HepG2 (cell line): ENCODE data around the gene ST6GALNAC3. TPM values are rescaled to one million over a fixed set of nuclear protein-coding genes. Genes with fewer than 3 reads are reported as not detected.

ENCODE experiments used
- ATAC-seq: fragments of 200-7000 bp; cut with Tn5 transposase; 3 replicates; pipeline ENCODE4 v1.9.1; 2020; ENCODE audit warnings: mild to moderate bottlenecking, moderate library complexity
- BruUV-seq: library from RNA; stranded (reverse); fragments of 400-500 nt; replicated peaks from 2 replicates; lab custom pipeline; 2021; lab: Mats Ljungman, UMichigan
- CTCF ChIA-PET: fragments of 300-600 bp; formaldehyde crosslinking; extraction: SDS; loops from one replicate; lab custom pipeline; 2021; ENCODE audit warnings: low total read pairs, inconsistent platforms, low intra/inter-chr PET ratio; lab: Yijun Ruan, JAX
- POLR2A ChIA-PET: fragments of 350-600 bp; sonication (Branson Sonifier 250); formaldehyde crosslinking; loops from one replicate; lab custom pipeline; 2020; ENCODE audit warnings: antibody characterized with exemption, inconsistent platforms; lab: Yijun Ruan, JAX
- DNase-seq: peaks from one replicate; pipeline ENCODE4 v3.0.0-alpha.2; 2015; ENCODE audit warnings: low spot score
- FAIRE-seq: peaks from 3 replicates; lab custom pipeline; 2011; peaks lifted over from hg19 to GRCh38; lab: Jason Lieb, UNC
- H2AFZ ChIP-seq: one replicate; pipeline ENCODE4 v1.6.1; 2011; ENCODE audit warnings: low read length, inconsistent platforms
- H3K27ac ChIP-seq: fragments of 300-600 bp; 3 replicates; pipeline ENCODE4 v1.8.0; 2011; ENCODE audit warnings: mixed run types, mild to moderate bottlenecking, mixed read lengths, low read length, inconsistent platforms; ENCODE audit not compliant: insufficient read depth; ENCODE audit errors: extremely low read length
- H3K27me3 ChIP-seq, 2 experiments: fragments of 200-600 bp in 1 of 2; 2 replicates in 1 of 2; 3 replicates in 1 of 2; pipeline versions ENCODE4 v1.6.0 to v1.8.0; 2011; ENCODE audit warnings: low read length in 2 of 2, mild to moderate bottlenecking in 2 of 2, moderate library complexity in 2 of 2, inconsistent platforms in 1 of 2; ENCODE audit not compliant: insufficient read depth in 2 of 2, control insufficient read depth in 1 of 2
- H3K36me3 ChIP-seq, 2 experiments: fragments of 200-600 bp in 1 of 2; replicated peaks in 1 of 2; 2 replicates in 1 of 2; 3 replicates in 1 of 2; pipeline versions ENCODE4 v1.5.1 to v1.8.0; 2011; ENCODE audit warnings: low read length in 2 of 2, inconsistent platforms in 1 of 2; ENCODE audit not compliant: insufficient read depth in 2 of 2, control insufficient read depth in 1 of 2
- H3K4me1 ChIP-seq: 2 replicates; pipeline ENCODE4 v1.5.1; 2012; ENCODE audit warnings: low read length, inconsistent platforms; ENCODE audit not compliant: insufficient read depth
- H3K4me2 ChIP-seq: 2 replicates; pipeline ENCODE4 v1.6.0; 2011; ENCODE audit warnings: low read depth, low read length, inconsistent platforms
- H3K4me3 ChIP-seq, 3 experiments: fragments of 200-600 bp in 1 of 3; sonication (generic), shearing (Covaris generic) in 1 of 3; replicated peaks in 1 of 3; 2 replicates each; pipeline ENCODE4 v1.5.1; 2011 to 2016; ENCODE audit warnings: low read length in 3 of 3, inconsistent platforms in 2 of 3, low read depth in 2 of 3, mild to moderate bottlenecking in 2 of 3, control low read depth in 1 of 3, mixed read lengths in 1 of 3; ENCODE audit not compliant: insufficient read depth in 1 of 3
- H3K79me2 ChIP-seq: one replicate; pipeline ENCODE4 v1.6.1; 2011; ENCODE audit warnings: low read length, inconsistent platforms; ENCODE audit not compliant: insufficient read depth
- H3K9ac ChIP-seq: 2 replicates; pipeline ENCODE4 v1.6.0; 2011; ENCODE audit warnings: mild to moderate bottlenecking, low read depth, low read length, inconsistent platforms; ENCODE audit not compliant: insufficient read depth
- H3K9me3 ChIP-seq: 2 replicates; pipeline ENCODE4 v1.5.1; 2012; ENCODE audit warnings: mild to moderate bottlenecking, low read length
- H4K20me1 ChIP-seq: 2 replicates; pipeline ENCODE4 v1.6.0; 2011; ENCODE audit warnings: inconsistent platforms, mild to moderate bottlenecking, low read length, moderate library complexity; ENCODE audit not compliant: insufficient read depth
- AHDC1 ChIP-seq: sonication (generic); formaldehyde crosslinking; IDR thresholded peaks from 2 replicates; pipeline ENCODE4 v1.5.1; 2020; ENCODE audit warnings: mild to moderate bottlenecking, missing genetic modification reagents, borderline replicate concordance
- ARHGAP35 ChIP-seq: sonication (generic); formaldehyde crosslinking; IDR thresholded peaks from 2 replicates; pipeline ENCODE4 v1.9.0; 2022; ENCODE audit warnings: mild to moderate bottlenecking, inconsistent platforms, moderate library complexity, missing genetic modification reagents, borderline replicate concordance
- HDAC1 ChIP-seq: sonication (generic); formaldehyde crosslinking; IDR thresholded peaks from 2 replicates; pipeline ENCODE4 v1.5.1; 2020; ENCODE audit warnings: mild to moderate bottlenecking, missing genetic modification reagents
- NFYC ChIP-seq: IDR thresholded peaks from 2 replicates; pipeline ENCODE4 v1.6.1; 2016; ENCODE audit warnings: missing genetic modification reagents, missing compliant biosample characterization
- NR2C2 ChIP-seq: sonication (generic); formaldehyde crosslinking; IDR thresholded peaks from 2 replicates; pipeline ENCODE4 v1.4.0; 2020; ENCODE audit warnings: missing genetic modification reagents, mild to moderate bottlenecking, moderate library complexity, borderline replicate concordance
- YEATS4 ChIP-seq: sonication (generic); formaldehyde crosslinking; IDR thresholded peaks from 2 replicates; pipeline ENCODE4 v1.4.0; 2020; ENCODE audit warnings: missing genetic modification reagents, borderline replicate concordance
- ZNF160 ChIP-seq: sonication (generic); formaldehyde crosslinking; IDR thresholded peaks from 2 replicates; pipeline ENCODE4 v1.8.0; 2022; ENCODE audit warnings: mild to moderate bottlenecking, inconsistent platforms, missing genetic modification reagents
- ZNF720 ChIP-seq: sonication (generic); formaldehyde crosslinking; IDR thresholded peaks from 2 replicates; pipeline ENCODE4 v1.4.0; 2020; ENCODE audit warnings: missing genetic modification reagents
- WGBS: methylation state at CpG from one replicate; pipeline ENCODE4 v1.1.6; 2017; ENCODE audit warnings: low lambda C conversion rate; 5-methylcytosine and 5-hydroxymethylcytosine counted together
- in situ Hi-C: cut with HindIII; loops from 2 replicates; pipeline ENCODE4 v1.10.0; 2017; ENCODE audit warnings: low pct_unique_long_range_greater_than_20kb; ENCODE audit not compliant: extremely low pct_ligation_motif_present
- intact Hi-C: fragments of 100-400 bp; cut with micrococcal nuclease; formaldehyde crosslinking; loops from one replicate; pipeline ENCODE4 v1.10.0; 2022; ENCODE audit not compliant: unreplicated experiment
- polyA plus RNA-seq, 8 experiments: library from polyadenylated mRNA; depleted of rRNA in 3 of 8; stranded (reverse) in 7 of 8; unstranded in 1 of 8; fragments of >200 nt; fragmentation: Illumina TruSeq in 4 of 8; extraction: Trizol in 4 of 8; gene quantifications; 2 replicates each; pipeline versions ENCODE4 v1.2.1 to v1.2.3, GENCODE V29; 2011 to 2016; ENCODE audit warnings: low read depth in 4 of 8, missing spikeins in 1 of 8, mixed read lengths in 1 of 8; ENCODE audit not compliant: insufficient read depth in 1 of 8
- total RNA-seq, 5 experiments: library from RNA; depleted of rRNA; stranded (reverse); fragments of >200 nt; fragmentation: Illumina TruSeq; extraction: Trizol; gene quantifications; 2 replicates each; pipeline ENCODE4 v1.2.3, GENCODE V29; 2016; ENCODE audit warnings: low read depth in 1 of 5

Gene ST6GALNAC3
- total and polyA plus RNA-seq, 2 of the 13 experiments (the other 11 are each of a cell fraction or from before 2014, with no cell fraction given), result not detected

DNA sequence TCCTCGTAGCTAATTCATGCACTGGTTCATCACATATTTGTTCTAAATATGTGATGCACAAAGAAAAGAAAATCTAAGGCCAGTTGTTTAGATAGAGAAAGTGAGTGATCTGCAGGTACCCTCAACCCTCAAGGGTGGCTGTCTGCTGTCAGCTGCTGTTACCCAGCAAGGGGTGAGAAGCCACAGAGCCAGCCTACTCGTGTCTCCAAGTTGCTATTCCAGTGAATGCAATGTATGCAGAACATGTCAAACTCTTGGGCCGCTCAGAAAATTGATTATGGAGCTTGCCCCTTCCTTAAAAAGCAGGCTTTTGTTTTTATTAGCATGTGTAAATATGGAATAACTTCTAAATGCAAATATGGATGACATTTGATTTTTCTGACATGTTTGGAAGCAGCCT is 456.4 kb downstream of the ST6GALNAC3 start:
- in situ Hi-C loops, result no loop called here
- Histone ChIP-seq H3K9me3 (no peaks in the 10 kb centered on the region), H3K36me3 (no peaks in the 10 kb centered on the region), H3K4me1 (no peaks in the 10 kb centered on the region; the same call in 1 of the 2 replicates), H4K20me1 (no peaks in the 10 kb centered on the region), H3K9ac (no peak overlapping the region)
- CTCF ChIA-PET, result no interaction called here
- TF ChIP-seq NFYC (no peak), HDAC1 (CRISPR knock-in tag) (no peak), ZNF160 (CRISPR knock-in tag) (no peak), AHDC1 (CRISPR knock-in tag) (no peak), NR2C2 (CRISPR knock-in tag) (no peak), ARHGAP35 (CRISPR knock-in tag) (no peak), ZNF720 (CRISPR knock-in tag) (no peak), YEATS4 (no peak)
- TF ChIP-seq, all 625 proteins: peak for 0
- no peak overlapping the region for H2AFZ ChIP-seq
- 0% methylated on average over 3 of the region's 3 CpGs for WGBS
- FAIRE-seq (no peak), ATAC-seq (no peak), DNase-seq (no peak)
- H3K79me2 ChIP-seq, result no peaks in the 10 kb centered on the region
- intact Hi-C loops, result no loop called here
- no peak overlapping the region for H3K4me2 ChIP-seq
- no peak overlapping the region for H3K4me3 ChIP-seq
- POLR2A ChIA-PET, result no interaction called here
- no peaks in the 10 kb centered on the region for H3K27me3 ChIP-seq
- no TSS peak for BruUV-seq
- no peak overlapping the region for H3K27ac ChIP-seq
